HepG2 (cell line): ENCODE data around the gene TNFSF11.

Source experiments
- ZNF124 ChIP-seq: sonication (generic); formaldehyde crosslinking; IDR thresholded peaks from 2 replicates; pipeline ENCODE4 v1.4.0; 2020; ENCODE audit warnings: missing genetic modification reagents
- TF ChIP-seq, protein P1 (sequence below): sonication (generic); formaldehyde crosslinking; IDR thresholded peaks from 2 replicates; pipeline ENCODE4 v1.8.0; 2022; ENCODE audit warnings: mild to moderate bottlenecking, missing genetic modification reagents, borderline replicate concordance
- TF ChIP-seq, protein P2 (sequence below): IDR thresholded peaks from 2 replicates; pipeline ENCODE4 v1.6.1; 2016

DNA sequence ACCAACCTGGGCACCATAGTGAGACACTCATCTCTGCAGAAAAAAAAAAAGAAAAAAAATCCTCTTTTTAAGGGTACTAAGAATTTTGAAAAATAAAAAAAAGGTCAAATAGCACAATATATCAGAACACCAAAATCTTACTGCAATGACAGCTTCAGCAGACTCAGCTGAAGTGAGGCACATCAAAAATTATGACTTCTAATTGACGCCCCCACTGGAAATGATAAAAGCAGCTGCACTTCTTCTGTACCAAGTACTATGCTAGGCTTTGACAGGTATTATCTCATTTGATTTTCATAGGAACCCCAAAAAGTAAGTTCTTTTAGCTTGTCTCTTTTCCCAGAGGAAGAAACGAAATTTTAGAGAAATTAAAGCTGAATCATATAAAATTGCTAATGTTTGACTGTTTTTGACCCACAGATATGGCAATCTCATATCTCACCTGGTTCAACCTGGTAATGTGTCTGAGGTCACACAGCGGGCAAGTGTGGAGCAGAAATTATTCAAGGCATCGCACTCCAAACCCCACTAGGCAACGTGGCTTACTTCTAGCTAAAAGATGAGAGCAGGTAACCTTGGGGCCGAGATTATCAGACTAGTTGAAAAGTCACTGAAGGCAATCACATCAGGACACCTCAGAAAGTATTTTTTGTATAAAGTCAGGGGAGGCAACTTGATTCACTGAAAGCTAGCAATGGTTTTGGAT lies 78.1 kb downstream of the TNFSF11 start:
- TF ChIP-seq ZNF124 (CRISPR knock-in tag): no peak
- TF ChIP-seq, protein P1, sequence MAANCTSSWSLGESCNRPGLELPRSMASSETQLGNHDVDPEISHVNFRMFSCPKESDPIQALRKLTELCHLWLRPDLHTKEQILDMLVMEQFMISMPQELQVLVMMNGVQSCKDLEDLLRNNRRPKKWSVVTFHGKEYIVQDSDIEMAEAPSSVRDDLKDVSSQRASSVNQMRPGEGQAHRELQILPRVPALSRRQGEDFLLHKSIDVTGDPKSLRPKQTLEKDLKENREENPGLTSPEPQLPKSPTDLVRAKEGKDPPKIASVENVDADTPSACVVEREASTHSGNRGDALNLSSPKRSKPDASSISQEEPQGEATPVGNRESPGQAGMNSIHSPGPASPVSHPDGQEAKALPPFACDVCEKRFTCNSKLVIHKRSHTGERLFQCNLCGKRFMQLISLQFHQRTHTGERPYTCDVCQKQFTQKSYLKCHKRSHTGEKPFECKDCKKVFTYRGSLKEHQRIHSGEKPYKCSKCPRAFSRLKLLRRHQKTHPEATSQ (CRISPR knock-in tag): no peak
- TF ChIP-seq, protein P2, sequence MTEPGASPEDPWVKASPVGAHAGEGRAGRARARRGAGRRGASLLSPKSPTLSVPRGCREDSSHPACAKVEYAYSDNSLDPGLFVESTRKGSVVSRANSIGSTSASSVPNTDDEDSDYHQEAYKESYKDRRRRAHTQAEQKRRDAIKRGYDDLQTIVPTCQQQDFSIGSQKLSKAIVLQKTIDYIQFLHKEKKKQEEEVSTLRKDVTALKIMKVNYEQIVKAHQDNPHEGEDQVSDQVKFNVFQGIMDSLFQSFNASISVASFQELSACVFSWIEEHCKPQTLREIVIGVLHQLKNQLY (CRISPR knock-in tag): no peak
